ENCODE results near the gene NOTCH2.

Gene NOTCH2

GRCh38 chr1:119903443-119903835 lies 166.0 kb downstream of the NOTCH2 start:
- DNase-seq (ENCODE audit: low read depth) = no peak

- DNase-seq (ENCODE audit: low read depth) = no peak
Observed at GRCh38 chr1:119902775-119903442, 166.6 kb downstream of the NOTCH2 start.

GRCh38 chr1:119898981-119899720 lies 170.3 kb downstream of the NOTCH2 start:
- no peak for DNase-seq (ENCODE audit: low read depth)

- no peak for DNase-seq (ENCODE audit: low read depth)
Observed at GRCh38 chr1:119898530-119898929, 170.9 kb downstream of the NOTCH2 start.

- DNase-seq (ENCODE audit: low read depth) = no peak
Observed at GRCh38 chr1:119896303-119896702, 173.2 kb downstream of the NOTCH2 start, which contains the start of gene ADAM30. ADAM30 (minus strand) TSS chr1:119896515; CDS start chr1:119896336, 179 bp downstream.

- no peak for DNase-seq (ENCODE audit: low read depth)
Observed at GRCh38 chr1:119895102-119895501, 174.4 kb downstream of the NOTCH2 start.

DNA sequence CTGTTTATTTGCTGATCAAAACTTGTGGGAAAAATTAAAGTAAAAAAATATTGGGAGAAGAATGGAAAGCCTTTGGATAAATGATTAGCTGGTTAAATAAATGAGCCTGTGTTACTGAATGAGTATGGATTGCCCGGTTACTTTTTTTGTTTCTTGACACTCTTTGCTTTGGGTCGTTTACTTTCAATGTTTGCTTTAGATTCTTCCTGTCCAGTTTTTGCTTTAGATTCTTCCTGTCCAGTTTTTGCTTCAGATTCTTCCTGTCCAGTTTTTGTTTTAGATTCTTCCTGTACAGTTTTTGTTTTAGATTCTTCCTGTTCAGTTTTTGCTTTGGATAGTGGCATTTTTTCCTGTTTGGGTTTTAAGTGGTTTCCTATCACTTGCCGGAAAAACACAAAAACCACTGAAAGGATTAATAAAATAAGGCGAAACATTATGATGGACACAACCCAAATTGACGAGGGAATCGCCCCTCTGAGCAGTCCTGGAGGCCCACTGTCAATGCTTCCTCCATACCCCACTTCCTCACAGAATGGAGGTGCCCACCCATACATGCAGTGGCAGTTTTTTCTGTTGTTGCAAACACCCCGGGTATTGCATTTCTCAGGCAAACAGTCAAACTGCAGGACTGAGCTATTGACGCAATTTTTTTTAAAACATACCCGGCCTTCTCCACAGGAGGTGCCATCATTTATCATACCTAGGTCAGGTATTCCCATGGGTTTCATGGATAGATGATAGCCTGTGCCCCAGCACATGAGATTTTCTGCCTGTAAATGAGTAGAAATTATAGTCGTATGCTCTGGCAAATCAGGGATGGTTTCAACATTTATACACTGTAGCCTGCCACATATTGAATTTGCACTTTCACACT lies 175.4 kb downstream of the NOTCH2 start:
- DNase-seq (ENCODE audit: low read depth) = no peak

GRCh38 chr1:119893238-119893791 lies 176.1 kb downstream of the NOTCH2 start:
- no peak for DNase-seq (ENCODE audit: low read depth)

DNA sequence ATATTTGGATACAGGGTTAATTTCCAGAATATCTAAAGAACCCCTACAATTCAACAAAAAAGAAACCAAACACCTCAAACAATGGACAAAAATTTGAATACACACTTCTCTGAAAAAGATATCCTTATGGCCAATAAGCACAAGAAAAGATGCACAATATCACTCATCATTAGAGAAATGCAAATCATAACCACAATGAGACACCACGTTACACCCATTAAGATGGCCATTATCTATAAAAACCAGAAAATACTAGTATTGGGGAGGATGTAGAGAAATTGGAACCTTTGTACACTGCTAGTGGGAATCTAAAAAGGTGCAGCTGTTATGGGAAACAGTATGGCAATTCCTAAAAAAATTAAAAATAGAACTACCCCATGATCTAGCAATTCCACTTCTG lies 178.1 kb downstream of the NOTCH2 start:
- no peak for DNase-seq (ENCODE audit: low read depth)

- no peak for DNase-seq (ENCODE audit: low read depth)
Observed at GRCh38 chr1:119888476-119888875, 181.0 kb downstream of the NOTCH2 start.

GRCh38 chr1:119887427-119887826 lies 182.0 kb downstream of the NOTCH2 start:
- no peak for DNase-seq (ENCODE audit: low read depth)

DNA sequence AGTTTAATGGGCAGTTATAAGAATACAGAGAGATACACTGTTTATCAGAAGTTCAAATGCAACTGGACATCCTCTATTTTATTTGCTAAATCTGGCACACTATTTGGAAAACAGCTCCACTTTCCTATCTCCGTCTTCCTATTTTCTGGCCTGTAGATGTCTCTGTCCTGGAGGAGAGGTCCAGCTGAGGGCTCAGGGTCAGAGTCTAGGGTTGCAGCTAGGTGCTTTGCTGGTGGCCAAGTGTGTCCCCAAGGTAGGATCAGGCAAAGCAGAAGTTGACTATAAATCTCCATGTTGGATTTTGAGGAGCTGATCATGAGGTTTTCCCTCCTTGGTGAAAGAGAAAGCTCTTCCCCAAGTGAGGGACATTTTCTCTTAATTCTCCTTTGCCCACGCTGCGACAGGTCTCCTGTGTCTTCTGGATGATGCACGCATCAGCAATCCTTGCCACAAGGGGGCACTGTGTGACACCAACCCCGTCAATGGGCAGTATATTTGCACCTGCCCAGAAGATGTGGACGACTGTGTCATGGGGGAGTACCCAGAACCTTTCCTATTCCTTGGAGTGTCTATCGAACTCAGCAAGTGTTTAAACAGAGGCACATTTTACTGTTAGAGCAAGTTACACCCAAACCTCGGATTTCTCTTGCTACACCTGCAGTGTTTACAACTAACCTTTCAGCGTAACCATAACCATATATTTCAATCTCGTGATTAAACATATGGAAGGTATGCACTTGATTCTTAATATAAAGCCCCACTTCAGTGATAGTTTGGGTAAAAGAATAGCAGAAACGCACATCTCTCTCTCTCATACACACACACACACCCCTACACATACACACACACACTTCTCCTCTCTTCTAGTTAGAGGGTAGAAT lies 183.3 kb downstream of the NOTCH2 start:
- peak; percentile 22 for DNase-seq (ENCODE audit: low read depth)

GRCh38 chr1:119884711-119885110 lies 184.8 kb downstream of the NOTCH2 start:
- no peak for DNase-seq (ENCODE audit: low read depth)

- DNase-seq (ENCODE audit: low read depth) = no peak
Observed at GRCh38 chr1:119883826-119884225, 185.6 kb downstream of the NOTCH2 start.

GRCh38 chr1:119882132-119883049 lies 187.1 kb downstream of the NOTCH2 start:
- DNase-seq (ENCODE audit: low read depth) = no peak

DNA sequence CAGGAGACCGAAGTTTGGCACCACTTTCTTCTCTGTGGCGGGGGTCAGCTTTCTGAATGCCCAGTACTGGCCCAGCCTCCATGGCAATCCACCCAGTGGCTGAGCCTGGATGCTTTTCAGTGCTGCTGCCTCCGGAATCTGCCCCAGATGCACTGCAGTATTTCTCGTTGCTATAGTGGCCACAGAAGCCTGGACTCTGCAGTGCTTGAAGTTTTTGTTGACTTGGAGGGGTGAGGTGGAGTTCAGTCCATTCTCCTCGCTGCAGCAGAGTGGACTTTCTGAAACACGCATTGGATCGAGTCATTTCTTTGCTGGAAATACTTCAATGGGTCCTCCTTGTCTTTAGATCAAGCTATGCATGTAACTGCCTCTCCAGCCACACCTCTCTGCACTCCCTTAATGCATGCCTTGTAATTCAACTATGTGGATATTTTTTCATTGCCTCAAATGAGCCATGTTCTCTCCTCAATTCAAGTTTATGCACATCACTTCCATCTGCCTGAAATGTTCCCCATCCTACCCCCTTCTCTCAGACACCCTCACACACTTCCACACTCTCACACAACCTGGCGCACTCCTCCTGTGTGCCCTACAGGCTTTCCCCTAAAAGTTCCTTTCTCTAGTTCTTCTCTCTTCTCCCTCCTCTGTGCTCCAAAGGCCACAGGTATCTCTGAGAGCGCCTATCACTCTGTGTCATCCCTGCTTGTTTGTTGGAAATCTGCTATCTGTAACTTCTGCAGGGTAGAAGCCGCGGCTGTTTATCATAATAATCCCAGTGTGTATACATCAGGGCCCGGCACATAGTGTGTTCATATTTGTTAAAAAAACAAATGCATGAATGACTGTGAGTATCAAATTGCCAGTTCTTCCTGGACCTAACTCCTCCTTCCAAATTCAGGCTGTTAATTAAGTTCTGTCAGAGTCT lies 189.7 kb downstream of the NOTCH2 start:
- no peak for DNase-seq (ENCODE audit: low read depth)

DNA sequence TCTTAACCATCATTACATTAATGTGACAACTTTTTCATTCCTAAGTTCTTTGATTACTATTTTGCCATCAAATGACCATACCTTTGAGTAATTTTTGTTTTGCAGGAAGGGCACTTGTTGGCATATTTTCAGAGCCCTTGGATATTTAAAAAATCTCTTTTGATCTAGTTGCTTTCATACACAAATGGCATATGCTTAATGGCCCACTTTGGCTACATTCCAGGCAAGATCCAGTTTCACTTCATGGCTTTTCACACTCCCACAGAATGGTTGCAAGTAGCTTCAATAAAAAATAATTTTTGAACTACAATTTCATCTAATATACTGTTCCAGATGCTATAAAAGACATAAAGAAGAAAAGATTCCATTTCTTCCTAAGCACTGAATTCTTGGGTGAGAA lies 191.3 kb downstream of the NOTCH2 start:
- no peak for DNase-seq (ENCODE audit: low read depth)

- no peak for DNase-seq (ENCODE audit: low read depth)
Observed at GRCh38 chr1:119874186-119874585, 195.3 kb downstream of the NOTCH2 start.

Data from CMK (cell line).